ENCODE results near the gene GALNT10.

GALNT10 gene

DNA sequence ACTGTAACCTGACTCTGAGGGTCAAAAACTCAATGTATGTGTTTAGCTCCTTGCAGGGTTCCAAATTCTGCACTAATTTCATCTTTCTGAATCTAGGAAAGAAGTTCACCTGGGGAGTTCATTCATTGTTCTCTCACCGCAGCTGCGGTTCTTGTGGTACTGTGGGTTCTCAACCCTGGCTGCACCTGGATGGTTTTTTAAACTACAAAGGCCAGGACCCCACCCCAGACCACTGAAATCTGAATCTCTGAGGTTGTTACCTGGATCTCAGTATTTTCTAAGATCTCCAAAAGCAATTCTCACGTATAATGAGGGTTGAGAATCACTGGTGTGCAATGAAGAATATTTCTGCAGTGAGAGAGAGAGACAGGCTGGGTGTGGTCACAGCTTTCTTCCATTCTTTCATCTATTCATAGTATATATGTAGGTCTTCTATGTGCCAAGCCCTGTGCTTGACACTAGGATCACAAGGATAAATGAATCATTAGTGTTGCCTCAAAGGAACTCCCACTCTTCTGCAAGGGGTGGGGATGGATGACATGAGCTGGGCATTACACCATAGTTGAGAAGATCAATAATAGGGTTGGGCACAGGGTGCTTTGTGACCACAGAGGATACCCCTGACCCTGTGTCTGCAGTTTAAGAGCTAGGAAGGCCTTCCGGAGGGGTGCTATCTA, 109.8 kb downstream of the GALNT10 start:
- DNase-seq, result no peak

DNA sequence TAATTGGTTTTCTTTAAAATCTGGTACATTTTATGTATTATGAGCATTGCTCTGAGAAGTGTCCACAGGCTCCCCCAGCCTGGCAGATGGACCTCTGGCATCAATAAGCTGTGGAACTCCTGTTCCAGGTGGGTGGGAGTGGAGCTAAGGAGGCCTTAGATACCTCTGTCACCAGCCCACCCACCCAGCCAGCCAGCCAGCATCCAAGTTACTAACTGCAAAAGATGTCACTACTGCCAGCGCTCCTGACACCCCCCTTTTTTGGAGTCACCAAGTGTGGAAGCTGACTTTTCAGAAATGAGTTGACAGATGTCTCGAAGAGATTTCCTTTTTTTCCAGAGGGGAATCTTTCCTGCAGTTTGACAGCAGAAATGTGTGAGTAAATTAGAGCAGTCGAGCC, 111.2 kb downstream of the GALNT10 start:
- DNase-seq, result no peak

DNA sequence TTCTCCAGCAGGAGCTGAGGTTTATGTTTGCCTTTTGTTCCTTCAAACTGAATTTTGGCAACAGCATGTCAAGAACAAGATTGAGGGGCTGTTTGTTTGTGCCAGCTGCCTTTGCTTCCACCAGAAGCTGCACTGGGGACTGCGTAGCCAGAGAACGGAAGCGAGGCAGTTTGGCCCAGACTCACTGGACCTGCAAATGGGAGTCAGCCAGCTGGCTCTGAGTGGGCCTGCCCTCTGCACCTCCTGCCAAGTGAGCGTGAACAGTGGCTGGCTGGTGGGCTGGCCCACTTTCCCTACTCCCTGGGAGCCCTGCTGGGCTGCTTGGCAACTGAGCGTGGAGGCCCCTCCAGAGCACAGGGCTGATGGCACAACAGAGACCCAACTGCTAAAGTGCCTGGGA, 111.6 kb downstream of the GALNT10 start:
- DNase-seq, result no peak

DNA sequence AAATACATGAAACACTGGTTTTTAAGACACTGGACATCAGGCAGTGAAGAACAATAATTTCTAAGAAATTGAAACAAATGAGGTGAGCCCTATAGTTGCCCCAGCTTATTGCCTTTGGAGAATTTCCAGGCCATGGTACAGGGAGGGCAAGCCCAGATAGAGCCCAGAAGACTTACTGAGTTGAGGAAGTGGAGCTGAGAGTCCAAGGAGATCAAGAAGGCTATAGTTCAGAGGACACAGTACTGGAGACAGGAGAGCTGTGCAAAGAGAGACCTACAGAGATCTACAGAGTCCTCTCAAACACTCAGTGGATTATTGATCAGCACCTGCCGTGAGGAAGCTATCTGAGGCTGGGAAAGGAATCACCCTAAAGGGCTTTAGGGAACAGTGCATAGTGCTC, 112.6 kb downstream of the GALNT10 start:
- DNase-seq, result no peak

DNA sequence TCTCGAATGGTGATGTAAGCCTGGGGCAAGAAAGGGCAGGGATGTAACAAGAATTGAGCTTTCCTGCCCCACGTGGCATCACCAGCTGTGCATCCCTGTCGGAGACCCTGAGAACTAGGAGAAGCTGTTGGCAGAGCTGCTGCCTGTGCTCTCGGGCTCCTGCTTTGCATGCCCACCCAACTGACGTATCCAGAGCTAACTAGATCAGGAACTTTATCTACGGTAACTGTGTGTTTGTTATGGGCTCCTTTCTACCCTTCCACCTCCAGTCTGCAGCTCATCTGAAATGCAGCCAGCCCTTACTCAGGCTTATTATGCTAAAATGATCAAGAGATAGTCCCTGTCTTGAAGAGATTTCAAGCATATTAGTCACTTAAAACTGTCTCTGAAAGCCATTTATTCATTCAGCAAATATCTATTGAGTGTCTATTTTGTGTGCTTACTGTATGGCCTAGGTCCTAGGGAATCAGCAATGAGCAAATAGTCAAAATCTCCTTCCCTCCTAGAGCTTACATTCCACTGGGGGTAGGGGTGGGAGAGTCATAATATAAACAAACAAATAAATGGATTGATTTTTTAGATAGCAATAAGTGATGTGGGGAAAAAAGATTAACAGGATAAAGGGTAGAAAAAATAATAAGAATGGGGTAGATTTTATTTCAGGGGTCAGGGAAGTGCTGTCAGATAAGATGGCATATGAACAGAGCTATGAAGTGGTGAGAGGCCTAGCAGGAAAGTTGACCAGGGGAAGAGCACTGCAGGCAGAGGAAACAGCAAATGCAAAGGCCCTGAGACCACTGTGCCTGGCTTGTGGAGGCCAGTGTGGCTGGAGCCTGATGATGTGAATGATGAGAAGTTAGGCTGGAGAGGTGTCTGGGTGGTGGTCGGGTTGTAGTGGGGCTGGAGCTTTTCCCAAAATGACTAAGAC, 118.2 kb downstream of the GALNT10 start:
- no peak for DNase-seq

DNA sequence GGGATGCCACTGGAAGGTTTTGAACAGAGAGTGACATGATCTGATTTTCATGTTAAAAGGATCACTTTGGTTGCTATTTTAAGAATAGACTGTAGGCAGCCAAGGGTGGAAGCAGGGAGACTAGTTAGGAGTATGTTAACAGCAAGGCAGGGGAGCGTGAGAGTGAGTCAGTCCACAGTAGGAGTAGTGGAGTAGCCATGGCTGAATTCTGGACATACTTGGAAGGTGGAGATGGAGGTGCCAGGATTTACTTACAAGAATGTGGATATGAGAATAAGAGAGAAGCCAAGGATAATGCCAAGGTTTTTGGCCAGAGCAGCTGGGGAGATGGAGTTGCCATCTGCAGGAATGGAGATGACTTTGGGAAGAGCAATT, 118.8 kb downstream of the GALNT10 start:
- DNase-seq, result no peak

DNA sequence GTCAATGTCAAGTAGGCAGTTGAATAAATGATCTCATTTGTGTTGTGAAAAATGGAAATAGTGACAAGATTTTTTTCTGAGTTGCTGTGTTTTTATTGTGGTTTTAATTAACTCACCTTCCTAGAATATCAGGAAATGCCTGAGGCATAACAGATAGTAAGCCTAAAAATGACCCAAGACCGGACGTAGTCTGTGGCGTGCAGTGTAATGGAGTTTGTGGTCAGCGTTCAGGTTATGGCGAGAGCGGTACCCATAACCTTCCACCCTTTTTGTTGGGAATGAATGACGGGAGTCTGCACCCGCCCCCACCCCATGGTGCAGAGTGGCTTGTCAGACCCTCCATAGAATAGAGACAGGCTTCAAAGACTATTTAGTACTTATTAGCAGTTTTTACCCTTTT, 119.3 kb downstream of the GALNT10 start:
- DNase-seq, result no peak

DNA sequence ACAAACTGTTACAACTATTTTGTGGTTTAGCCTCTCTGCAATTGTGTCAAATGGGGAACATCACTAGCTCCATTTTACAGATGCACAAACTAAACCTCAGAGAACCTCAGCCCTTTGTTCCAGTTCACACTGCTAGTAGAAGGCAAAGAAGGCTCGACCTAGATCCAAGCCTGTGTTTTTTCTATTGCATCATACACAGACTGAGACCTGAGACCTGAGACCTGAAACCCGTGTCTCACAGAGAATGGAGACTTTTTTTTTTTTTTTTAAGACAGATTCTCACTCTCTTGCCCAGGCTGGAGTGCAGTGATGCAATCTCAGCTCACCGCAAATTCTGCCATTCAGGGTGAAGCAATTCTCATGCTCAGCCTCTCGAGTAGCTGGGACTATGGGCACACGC, 120.8 kb downstream of the GALNT10 start:
- peak; percentile 13 for DNase-seq

DNA sequence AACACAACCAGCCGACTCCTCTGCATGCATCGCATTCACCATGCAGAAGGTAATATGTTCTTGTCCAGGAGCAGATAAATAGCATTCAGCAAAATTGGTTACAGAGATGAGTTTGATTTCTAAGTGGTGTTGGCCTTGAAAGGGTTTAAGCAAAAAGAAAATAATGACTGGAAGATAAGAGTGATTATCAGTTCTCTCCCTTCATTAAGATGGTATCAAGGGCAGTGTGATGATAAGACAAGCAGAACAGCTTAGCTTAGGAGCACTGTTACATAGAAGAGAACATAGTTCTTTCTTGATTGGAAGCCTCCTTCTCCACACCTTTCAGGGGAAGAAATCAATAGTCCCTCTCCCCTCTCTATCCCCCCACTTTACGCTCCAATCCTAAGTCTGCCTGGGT, 121.5 kb downstream of the GALNT10 start:
- DNase-seq, result no peak

DNA sequence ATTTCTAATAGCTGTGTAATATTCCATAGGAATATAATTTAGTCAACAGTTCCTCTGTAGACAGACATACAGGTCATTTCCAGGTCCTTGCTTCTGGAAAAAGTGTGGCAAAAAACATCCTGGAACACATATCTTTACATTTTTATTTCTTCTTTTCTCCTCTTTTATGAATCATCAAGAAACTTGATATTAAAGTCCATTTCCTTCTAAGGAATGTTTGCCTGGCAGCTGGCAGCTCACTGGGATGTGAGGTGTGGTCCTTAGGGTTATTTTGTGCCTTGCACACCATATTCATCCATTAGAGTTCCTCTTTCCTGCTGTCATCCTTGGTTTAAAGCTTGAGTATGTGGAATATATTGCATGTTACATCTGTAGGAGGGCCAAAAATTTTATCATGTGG, 122.0 kb downstream of the GALNT10 start:
- DNase-seq, result no peak

DNA sequence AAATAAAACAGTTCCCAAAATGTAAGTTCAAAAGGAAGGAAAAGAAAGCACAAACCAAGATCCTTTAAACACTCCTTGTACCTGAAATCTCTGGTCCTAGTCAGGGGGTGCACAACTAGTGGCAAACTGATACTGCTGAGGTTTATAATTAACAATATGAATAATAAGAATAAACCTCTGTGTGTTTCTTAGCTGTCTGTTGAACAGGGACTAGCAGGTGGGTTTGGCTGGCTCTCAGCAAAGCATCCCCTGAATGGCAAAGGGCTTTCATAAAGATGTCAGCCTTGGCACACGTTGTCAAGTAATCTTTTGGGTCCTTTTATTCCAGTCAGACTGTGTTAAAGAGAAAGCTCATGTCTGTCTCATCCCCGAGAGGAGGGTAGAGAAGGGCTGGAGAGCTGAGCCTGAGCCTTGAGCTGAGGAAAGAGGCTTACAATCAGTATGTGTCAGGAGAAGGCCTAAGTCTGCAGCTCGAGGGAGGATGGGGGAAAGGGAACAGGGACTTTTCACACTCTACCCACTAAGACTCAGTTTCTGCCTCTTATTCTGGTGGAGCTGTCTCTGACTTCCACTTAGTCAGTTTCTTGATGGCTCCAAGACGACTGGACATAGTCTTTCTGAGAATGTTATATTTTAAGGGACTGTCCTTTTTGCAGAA, 123.0 kb downstream of the GALNT10 start:
- DNase-seq, result no peak

DNA sequence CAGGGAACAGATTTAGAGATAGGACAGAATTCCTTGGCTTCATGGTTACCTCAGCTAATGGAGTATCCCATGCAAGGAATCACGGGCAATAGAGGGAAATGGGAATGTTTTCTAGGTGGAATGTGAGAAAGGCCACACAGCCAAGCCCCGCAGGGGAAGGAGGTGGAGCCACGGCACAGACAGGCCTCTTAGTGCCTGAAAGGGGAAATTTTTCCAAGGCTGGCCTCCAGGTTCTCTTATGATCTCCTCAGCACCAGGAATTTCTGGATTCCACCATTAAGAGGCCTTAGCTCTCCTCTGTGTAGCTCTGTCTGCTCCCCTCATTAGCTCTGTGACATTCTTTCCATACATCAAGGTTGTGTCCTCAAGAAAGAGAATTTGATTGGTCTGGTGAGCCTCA, 124.7 kb downstream of the GALNT10 start:
- no peak for DNase-seq

DNA sequence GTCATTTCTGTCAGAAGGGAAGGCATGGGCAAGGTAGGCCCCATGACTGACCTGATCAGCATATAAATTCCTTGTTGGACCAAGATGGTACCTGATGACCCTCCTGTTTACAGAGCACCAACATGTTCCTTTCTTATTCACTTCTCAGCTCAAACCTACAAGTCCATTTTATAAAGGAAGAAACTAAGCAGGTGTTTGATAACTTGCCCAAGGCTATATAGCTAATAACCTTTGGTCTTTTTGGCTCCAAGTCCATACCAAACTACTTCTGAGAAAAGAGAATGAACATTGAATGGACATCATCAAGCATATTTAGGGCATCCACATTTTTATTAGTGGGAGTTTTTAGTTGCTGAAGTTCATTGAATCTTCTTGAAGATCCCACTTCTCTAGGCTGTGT, 125.2 kb downstream of the GALNT10 start:
- no peak for DNase-seq

DNA sequence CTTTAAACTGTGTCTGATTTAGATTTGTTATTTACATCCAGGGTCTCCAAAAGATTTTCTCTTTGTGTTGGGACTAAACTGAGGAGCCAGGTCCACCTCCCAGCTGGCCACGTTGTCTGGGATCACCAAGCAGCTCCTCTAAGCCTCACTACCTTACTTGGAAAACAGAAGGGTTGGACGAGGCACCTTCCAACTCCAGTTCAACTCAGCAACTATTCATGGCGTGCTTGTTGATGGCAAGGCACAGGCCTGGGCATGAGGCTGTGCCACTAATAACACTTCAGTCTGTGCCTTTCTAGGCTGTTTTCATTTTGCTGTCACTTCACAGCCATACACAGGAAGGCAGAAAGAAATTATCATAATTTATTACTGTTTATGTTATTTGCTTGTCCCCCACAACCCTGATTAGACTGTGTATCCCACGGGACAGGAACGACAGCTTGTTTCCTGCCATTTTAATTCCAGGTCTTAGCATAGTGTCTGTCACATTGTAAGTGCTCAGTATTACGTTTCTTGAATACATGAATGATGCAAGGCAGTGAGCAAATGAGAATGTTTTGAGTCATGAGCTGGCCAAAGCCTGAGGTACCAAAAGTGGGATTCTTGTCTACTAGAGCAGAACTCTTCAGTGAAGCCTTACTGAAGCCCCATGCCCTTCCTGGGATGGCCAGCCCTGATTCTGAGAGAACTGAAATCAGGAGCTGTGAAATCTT, 125.8 kb downstream of the GALNT10 start:
- no peak for DNase-seq

DNA sequence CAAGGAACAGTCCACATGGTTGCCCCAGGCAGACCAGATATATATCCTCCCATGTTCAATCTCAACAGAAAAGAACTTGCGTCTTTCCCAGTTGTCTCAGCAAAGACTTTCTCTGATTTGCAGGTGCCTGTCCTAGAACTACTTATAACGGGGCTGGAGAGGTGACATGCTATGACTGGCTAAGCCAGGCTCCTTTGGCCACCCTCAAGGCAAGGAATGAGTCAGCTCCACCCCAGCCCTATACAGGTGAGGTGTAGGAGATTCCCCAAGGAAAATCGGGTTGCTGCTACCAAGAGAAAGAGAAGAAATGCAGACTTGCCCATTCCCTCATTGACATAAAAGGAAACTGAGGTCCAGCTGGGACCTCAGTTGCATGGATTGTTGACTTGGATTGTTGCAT, 127.4 kb downstream of the GALNT10 start:
- DNase-seq, result no peak

DNA sequence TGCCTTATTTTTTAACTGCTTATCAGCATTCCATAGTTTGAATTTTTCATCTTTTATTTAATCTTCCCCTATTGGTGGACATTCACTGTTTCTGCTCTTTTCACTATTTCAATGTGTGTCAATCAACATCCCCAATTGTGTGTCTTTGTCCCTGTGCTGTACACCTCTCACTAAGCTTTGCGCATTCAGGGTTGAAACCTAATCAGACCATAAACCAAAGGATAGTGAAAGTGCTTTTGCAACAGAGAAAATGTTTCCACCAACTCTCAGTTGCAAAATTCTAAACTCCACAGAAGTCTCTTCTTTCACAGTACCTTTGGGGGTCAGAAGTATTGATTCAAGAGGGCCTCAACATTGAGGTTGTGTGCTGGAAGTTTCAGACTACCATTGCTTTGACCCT, 128.2 kb downstream of the GALNT10 start:
- DNase-seq, result no peak

DNA sequence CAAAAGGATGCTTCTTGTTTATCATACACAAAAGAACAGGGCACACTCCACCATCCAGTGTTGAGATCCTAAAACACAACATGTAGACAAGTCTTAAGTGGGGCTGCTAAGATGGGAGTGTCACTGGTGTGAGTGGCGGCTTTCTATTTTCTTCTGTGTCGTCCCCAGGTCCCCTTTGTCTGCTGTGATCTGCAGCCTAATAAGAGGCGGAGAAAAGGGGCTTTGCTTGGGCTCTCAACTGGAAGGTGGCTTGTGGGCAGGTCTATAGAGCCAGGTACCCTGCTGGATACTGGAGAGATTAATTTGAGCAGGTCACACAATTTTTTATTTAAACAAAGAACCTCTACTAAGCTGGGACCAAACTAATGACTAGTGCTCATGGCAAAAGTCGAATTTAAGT, 129.2 kb downstream of the GALNT10 start:
- no peak for DNase-seq

DNA sequence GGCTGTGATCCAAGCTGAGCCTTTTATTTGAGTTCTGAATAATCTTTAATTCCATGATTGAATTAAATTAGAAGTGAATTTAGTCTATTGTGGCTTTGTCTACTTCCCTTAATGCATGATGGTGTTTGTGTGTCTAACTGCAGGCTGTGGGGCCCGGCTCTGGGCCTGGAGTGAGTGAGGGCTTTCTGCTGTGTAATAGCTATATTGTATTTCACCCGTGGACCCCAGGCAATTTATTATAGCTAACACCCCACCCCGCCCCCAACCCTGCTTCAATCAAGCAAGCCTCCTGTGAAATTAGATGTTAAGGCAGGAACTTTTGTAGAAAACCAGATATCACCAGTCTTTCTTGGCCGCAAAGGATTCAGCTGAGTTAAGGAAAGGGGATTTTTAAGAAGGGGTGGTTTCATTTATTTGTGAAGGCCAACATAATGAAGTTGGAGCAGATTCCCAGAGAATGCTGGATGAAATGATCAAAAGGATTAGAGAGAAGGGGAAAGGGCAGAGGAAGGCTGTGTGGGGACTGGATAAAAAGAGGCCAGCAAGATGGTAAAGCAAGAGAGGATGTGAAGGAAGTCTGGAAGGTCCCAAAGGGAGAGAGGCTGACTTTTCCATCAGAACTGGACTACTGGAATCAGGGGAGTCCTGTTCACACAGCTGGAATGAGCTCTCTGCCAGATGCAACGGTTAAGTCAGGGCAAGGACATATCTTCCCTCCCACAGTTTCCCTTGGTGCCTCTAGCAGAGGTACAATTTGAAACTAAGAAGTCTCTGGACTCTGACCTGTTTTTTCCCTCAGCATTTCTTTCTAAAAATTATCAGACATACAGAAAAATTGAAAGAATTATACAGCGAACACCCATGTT, 129.9 kb downstream of the GALNT10 start:
- DNase-seq, result no peak

DNA sequence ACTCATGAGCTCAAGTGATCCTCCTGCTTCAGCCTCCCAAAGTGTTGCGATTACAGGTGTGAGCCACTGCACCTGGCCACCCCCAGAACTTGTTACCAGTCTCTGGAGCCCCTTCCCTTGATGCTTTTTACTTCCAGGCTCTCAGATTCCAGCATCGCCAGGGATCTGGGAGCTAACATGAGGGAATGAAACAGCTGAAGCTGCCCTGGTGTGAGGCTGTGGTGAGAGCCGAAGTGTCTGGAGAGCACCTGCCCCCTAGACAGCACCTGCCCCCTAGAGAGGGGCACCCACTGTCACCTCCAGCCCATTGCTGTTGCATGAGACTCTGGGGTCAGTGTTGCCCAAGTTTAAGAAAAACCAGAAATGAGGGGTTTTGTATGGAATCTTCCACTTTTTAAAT, 131.0 kb downstream of the GALNT10 start:
- DNase-seq, result no peak

DNA sequence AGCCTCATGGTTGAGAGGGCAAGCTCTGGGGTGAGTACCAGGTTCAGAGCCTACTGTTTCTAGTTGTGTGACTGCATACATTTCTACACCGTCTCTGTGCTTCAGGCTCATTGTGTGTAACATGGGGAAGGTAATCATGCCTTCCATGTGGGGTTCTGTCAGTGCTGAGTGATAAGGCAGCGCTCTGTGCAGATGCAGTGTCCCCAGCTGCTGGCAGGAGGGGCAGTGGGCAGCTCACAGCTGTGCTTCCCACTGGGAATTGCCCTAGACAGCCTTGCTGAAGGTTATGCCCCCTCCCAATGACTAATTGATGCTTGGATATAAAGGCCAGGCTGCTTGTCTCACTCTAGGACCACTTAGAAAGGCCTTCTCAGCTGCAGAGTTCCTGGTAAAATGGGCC, 133.5 kb downstream of the GALNT10 start:
- no peak for DNase-seq

DNA sequence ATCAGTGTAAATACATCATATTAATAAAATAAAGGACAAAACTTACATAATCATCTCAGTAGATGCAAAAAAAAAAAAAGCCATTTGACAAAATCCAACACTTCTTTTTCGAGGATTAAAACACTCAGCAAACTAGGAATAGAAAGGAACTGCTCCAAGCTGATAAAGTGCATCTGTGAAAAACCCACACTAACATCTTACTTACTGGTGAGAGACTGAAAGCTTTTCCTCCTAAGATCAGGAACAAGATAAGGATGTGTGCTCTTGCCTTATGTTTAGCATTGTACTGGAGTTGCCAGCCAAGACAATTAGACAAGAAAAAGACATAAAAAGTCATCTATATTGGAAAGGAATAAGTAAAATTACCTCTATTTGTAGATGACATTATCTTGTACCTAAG, 135.0 kb downstream of the GALNT10 start:
- DNase-seq, result no peak

DNA sequence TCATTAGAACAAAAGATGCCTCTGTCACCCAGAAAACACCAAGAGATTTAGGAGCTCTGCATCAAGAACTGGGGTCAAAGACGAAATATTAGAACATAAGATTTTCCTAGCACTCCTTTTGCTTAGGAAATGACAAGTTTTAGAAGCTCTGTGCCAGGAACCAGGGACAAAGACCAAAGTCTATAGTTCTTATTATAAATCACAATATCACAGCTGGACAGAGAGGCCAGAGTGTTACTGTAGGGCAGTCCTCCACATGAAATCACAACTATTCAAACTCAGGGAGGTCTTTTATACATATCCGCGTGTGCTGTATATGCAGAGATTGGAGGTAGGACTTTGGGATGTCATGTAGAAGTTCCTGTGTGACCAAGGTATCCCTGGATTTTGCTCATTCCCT, 138.5 kb downstream of the GALNT10 start:
- no peak for DNase-seq

Measured in NK-92 treated with Interleukin-12 subunit alpha and Interleukin-12 subunit beta, amount 100 ng/mL, for 24 hours (cell line).